HEK293 (cell line): Measurements from ENCODE around the gene ACSS2.

Experiments
- CTCF ChIP-seq: fragments of 450-650 bp; formaldehyde crosslinking; IDR thresholded peaks from 2 replicates; pipeline ENCODE4 v1.5.1; 2016; ENCODE audit warnings: missing biosample characterization, missing genetic modification characterization
- FEZF1 ChIP-seq: fragments of 450-650 bp; formaldehyde crosslinking; IDR thresholded peaks from 2 replicates; pipeline ENCODE4 v1.5.1; 2016; ENCODE audit warnings: missing biosample characterization, missing genetic modification characterization
- REST ChIP-seq: fragments of 450-650 bp; formaldehyde crosslinking; IDR thresholded peaks from 2 replicates; pipeline ENCODE4 v1.5.1; 2016; ENCODE audit warnings: missing biosample characterization, missing genetic modification characterization
- YY1 ChIP-seq: fragments of 450-650 bp; formaldehyde crosslinking; IDR thresholded peaks from 2 replicates; pipeline ENCODE4 v1.5.1; 2018; ENCODE audit warnings: missing biosample characterization, missing genetic modification characterization
- ZNF146 ChIP-seq: fragments of 450-650 bp; formaldehyde crosslinking; IDR thresholded peaks from 2 replicates; pipeline ENCODE4 v1.5.1; 2016; ENCODE audit warnings: missing biosample characterization, missing genetic modification characterization
- ZNF768 ChIP-seq: fragments of 450-650 bp; formaldehyde crosslinking; IDR thresholded peaks from 2 replicates; pipeline ENCODE4 v1.5.1; 2018; ENCODE audit warnings: missing biosample characterization, mild to moderate bottlenecking, missing genetic modification characterization
- ZNF777 ChIP-seq: fragments of 450-650 bp; formaldehyde crosslinking; IDR thresholded peaks from 2 replicates; pipeline ENCODE4 v1.5.1; 2017; ENCODE audit warnings: missing biosample characterization, missing genetic modification characterization, borderline replicate concordance
- ZNF791 ChIP-seq: fragments of 450-650 bp; formaldehyde crosslinking; IDR thresholded peaks from 2 replicates; pipeline ENCODE4 v1.5.1; 2016; ENCODE audit warnings: missing biosample characterization, missing genetic modification characterization
- ZSCAN30 ChIP-seq: fragments of 450-650 bp; IDR thresholded peaks from 2 replicates; pipeline ENCODE4 v1.5.1; 2018; ENCODE audit warnings: missing biosample characterization, mild to moderate bottlenecking, missing genetic modification characterization, moderate library complexity
- ZXDB ChIP-seq: fragments of 450-650 bp; formaldehyde crosslinking; IDR thresholded peaks from 2 replicates; pipeline ENCODE4 v1.5.1; 2016; ENCODE audit warnings: missing biosample characterization, missing genetic modification characterization
- TF ChIP-seq, protein P1 (sequence below): fragments of 450-650 bp; IDR thresholded peaks from 2 replicates; pipeline ENCODE4 v1.5.1; 2018; ENCODE audit warnings: missing biosample characterization, missing genetic modification characterization
- TF ChIP-seq, protein P2 (sequence below): fragments of 450-650 bp; formaldehyde crosslinking; IDR thresholded peaks from 2 replicates; pipeline ENCODE4 v1.5.1; 2016; ENCODE audit warnings: missing biosample characterization, missing genetic modification characterization, low read depth

- TF ChIP-seq CTCF (no peak), ZNF146 (tag by site-specific recombination) (no peak), ZNF791 (tag by site-specific recombination) (no peak), YY1 (no peak), ZXDB (tag by site-specific recombination) (no peak), FEZF1 (tag by site-specific recombination) (no peak), ZNF777 (tag by site-specific recombination) (no peak), ZNF768 (tag by site-specific recombination) (no peak), REST (tag by site-specific recombination) (no peak), ZSCAN30 (tag by site-specific recombination) (no peak)
- TF ChIP-seq, protein P1, sequence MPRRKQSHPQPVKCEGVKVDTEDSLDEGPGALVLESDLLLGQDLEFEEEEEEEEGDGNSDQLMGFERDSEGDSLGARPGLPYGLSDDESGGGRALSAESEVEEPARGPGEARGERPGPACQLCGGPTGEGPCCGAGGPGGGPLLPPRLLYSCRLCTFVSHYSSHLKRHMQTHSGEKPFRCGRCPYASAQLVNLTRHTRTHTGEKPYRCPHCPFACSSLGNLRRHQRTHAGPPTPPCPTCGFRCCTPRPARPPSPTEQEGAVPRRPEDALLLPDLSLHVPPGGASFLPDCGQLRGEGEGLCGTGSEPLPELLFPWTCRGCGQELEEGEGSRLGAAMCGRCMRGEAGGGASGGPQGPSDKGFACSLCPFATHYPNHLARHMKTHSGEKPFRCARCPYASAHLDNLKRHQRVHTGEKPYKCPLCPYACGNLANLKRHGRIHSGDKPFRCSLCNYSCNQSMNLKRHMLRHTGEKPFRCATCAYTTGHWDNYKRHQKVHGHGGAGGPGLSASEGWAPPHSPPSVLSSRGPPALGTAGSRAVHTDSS (tag by site-specific recombination) = no peak
- TF ChIP-seq, protein P2, sequence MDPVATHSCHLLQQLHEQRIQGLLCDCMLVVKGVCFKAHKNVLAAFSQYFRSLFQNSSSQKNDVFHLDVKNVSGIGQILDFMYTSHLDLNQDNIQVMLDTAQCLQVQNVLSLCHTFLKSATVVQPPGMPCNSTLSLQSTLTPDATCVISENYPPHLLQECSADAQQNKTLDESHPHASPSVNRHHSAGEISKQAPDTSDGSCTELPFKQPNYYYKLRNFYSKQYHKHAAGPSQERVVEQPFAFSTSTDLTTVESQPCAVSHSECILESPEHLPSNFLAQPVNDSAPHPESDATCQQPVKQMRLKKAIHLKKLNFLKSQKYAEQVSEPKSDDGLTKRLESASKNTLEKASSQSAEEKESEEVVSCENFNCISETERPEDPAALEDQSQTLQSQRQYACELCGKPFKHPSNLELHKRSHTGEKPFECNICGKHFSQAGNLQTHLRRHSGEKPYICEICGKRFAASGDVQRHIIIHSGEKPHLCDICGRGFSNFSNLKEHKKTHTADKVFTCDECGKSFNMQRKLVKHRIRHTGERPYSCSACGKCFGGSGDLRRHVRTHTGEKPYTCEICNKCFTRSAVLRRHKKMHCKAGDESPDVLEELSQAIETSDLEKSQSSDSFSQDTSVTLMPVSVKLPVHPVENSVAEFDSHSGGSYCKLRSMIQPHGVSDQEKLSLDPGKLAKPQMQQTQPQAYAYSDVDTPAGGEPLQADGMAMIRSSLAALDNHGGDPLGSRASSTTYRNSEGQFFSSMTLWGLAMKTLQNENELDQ (tag by site-specific recombination) = no peak
These were observed 33.0 kb upstream of the ACSS2 start for GRCh38 chr20:34843421-34843820.
